Head of caudate nucleus (tissue), 42 donors: ENCODE measurements around the gene HDAC10.

Source experiments
- DNase-seq, 42 donors: peaks; one replicate each; pipeline versions ENCODE4 v3.0.0 to v3.0.0-alpha.2; 2020 to 2021; ENCODE audit warnings: mixed read lengths in 7 of 42
- intact Hi-C: fragments of 100-400 bp; cut with DNase I; formaldehyde crosslinking; loops from one replicate; pipeline ENCODE4 v1.15.0; 2022

The HDAC10 gene

GRCh38 chr22:50260801-50261614 lies 9.9 kb upstream of the HDAC10 start:
- DNase-seq: peak in 40 of 42 donors; percentile 47 to 87 (median 75)
- intact Hi-C loops: no loop called here

GRCh38 chr22:50260434-50260800 lies 9.4 kb upstream of the HDAC10 start:
- DNase-seq: no peak
- intact Hi-C loops: no loop called here

- intact Hi-C loops: no loop called here
- peak in 2 of 42 donors; percentile 47 to 57 for DNase-seq
These were observed 8.2 kb upstream of the HDAC10 start for GRCh38 chr22:50259302-50259701.

GRCh38 chr22:50258361-50259292 lies 7.6 kb upstream of the HDAC10 start:
- no peak for DNase-seq
- intact Hi-C loops: no loop called here

GRCh38 chr22:50257451-50258360 lies 6.6 kb upstream of the HDAC10 start:
- intact Hi-C loops: no loop called here
- no peak for DNase-seq

GRCh38 chr22:50257041-50257440 lies 6.0 kb upstream of the HDAC10 start:
- intact Hi-C loops: no loop called here
- DNase-seq: no peak

- intact Hi-C loops: no loop called here
- DNase-seq: no peak
These were observed 5.3 kb upstream of the HDAC10 start for GRCh38 chr22:50256258-50256862.

- intact Hi-C loops: no loop called here
These were observed 4.5 kb upstream of the HDAC10 start for GRCh38 chr22:50255607-50256006.

GRCh38 chr22:50255099-50255498 lies 4.0 kb upstream of the HDAC10 start:
- intact Hi-C loops: no loop called here

More at GRCh38 chr22:50255607-50256006, 4.5 kb upstream of the HDAC10 start:
- no peak for DNase-seq

GRCh38 chr22:50253941-50254340 lies 2.9 kb upstream of the HDAC10 start:
- intact Hi-C loops: no loop called here
- DNase-seq: no peak

More at GRCh38 chr22:50255099-50255498, 4.0 kb upstream of the HDAC10 start:
- DNase-seq: no peak

- intact Hi-C loops: no loop called here
- no peak for DNase-seq
These were observed 2.2 kb upstream of the HDAC10 start for GRCh38 chr22:50253046-50253915.

GRCh38 chr22:50252082-50253045 lies 1.3 kb upstream of the HDAC10 start:
- intact Hi-C loops: no loop called here
- DNase-seq: peak in 38 of 42 donors; percentile 43 to 81 (median 65)

- intact Hi-C loops: no loop called here
- DNase-seq: no peak
These were observed 514 bp upstream of the HDAC10 start for GRCh38 chr22:50251477-50252081.

GRCh38 chr22:50250249-50250554 lies 863 bp downstream of the HDAC10 start:
- DNase-seq: no peak
- intact Hi-C loops: no loop called here

GRCh38 chr22:50249341-50250248 lies 1.5 kb downstream of the HDAC10 start:
- no peak for DNase-seq
- intact Hi-C loops: loop anchor here (10.0 kb wide), 1 partner anchor 255 kb away; the partner anchor contains the start of genes LMF2 and NCAPH2
